AG04449 (cell line): Measurements from ENCODE around the gene GTF2F2.

ENCODE experiments used
- CTCF ChIA-PET: fragments of 350-600 bp; formaldehyde crosslinking; extraction: SDS; loops from one replicate; lab custom pipeline; 2021; ENCODE audit warnings: antibody characterized with exemption; lab: Yijun Ruan, JAX
- POLR2A ChIA-PET: fragments of 400-600, 350-600 bp; formaldehyde crosslinking; extraction: SDS; loops from one replicate; lab custom pipeline; 2020; ENCODE audit warnings: antibody characterized with exemption, inconsistent platforms; lab: Yijun Ruan, JAX
- DNase-seq: peaks from one replicate; pipeline ENCODE4 v3.0.0-alpha.2; 2010; ENCODE audit warnings: low read depth, low spot score
- H3K4me3 ChIP-seq: 2 replicates; pipeline ENCODE4 v1.5.1; 2011; ENCODE audit warnings: low read depth, mild to moderate bottlenecking, control low read depth, low read length
- TF ChIP-seq, protein P1 (sequence below): IDR thresholded peaks from one replicate; pipeline ENCODE4 v1.5.1; 2011; ENCODE audit warnings: mild to moderate bottlenecking, moderate library complexity, low read length, control low read depth, inconsistent platforms; ENCODE audit not compliant: insufficient read depth; ENCODE audit errors: missing control alignments

Gene GTF2F2, protein sequence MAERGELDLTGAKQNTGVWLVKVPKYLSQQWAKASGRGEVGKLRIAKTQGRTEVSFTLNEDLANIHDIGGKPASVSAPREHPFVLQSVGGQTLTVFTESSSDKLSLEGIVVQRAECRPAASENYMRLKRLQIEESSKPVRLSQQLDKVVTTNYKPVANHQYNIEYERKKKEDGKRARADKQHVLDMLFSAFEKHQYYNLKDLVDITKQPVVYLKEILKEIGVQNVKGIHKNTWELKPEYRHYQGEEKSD

DNA sequence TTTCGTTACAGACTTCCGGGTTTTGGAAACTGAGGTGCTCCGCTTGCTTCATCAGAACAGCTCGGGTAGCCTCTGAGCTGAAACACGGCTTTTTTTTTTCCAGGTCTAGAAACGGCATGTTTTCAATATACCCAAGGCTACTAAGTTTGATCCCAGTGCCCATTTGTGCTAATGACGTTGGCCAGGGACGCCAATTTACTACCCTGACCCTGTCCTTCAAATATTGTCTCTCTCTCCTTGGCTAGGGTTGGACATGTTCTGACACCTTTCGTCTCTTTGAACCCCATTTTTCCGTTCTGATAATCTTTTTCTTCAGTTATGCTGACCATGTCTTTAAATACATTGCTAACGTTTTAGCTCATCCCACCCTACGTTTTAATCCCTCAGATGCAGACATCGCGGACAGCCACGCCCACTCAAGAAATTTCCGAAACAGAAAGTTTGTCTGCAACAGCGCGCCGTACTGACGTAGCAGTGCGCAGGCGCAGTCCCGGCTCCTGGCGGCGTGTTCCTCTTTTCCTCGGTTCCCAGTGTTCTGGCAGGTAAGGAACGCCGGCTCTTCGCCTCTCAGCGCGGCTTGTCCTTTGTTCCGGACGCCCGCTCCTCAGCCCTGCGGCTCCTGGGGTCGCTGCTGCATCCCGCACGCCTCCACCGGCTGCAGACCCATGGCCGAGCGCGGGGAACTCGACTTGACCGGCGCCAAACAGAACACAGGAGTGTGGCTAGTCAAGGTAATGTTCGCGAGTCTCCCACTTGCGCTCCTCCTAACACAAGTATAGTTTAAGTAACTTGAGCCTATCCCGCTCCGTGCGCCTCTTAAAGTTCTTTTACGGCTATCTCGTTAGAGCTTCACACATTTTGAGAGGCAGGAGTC is at the start of gene GTF2F2:
TSS of gene GTF2F2 (plus strand) at position 520 of the 874 bp plus-strand sequence. CDS start at position 666, 146 bp downstream.
- ChIA-PET POLR2A (interaction anchor here (0.5 to 0.7 kb wide), 2 partner anchors 34 to 59 kb away, joined by 3 read pairs; no protein-coding TSS in a partner anchor), CTCF (interaction anchor here (1.5 to 4.1 kb wide), 3 partner anchors 10 to 162 kb away, joined by 4 to 17 read pairs (median 4); no protein-coding TSS in a partner anchor)
- TF ChIP-seq, protein P1, sequence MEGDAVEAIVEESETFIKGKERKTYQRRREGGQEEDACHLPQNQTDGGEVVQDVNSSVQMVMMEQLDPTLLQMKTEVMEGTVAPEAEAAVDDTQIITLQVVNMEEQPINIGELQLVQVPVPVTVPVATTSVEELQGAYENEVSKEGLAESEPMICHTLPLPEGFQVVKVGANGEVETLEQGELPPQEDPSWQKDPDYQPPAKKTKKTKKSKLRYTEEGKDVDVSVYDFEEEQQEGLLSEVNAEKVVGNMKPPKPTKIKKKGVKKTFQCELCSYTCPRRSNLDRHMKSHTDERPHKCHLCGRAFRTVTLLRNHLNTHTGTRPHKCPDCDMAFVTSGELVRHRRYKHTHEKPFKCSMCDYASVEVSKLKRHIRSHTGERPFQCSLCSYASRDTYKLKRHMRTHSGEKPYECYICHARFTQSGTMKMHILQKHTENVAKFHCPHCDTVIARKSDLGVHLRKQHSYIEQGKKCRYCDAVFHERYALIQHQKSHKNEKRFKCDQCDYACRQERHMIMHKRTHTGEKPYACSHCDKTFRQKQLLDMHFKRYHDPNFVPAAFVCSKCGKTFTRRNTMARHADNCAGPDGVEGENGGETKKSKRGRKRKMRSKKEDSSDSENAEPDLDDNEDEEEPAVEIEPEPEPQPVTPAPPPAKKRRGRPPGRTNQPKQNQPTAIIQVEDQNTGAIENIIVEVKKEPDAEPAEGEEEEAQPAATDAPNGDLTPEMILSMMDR: no peak

GRCh38 chr13:45073809-45074208 is 46.5 kb upstream of the GTF2F2 start:
- no peak overlapping the region for H3K4me3 ChIP-seq
- POLR2A ChIA-PET: interaction anchor here (0.6 kb wide), 1 partner anchor 498 kb away, joined by 3 read pairs; the partner anchor contains the start of gene TSC22D1
- TF ChIP-seq, protein P1: no peak
- DNase-seq: no peak
- CTCF ChIA-PET: interaction anchor here (0.6 to 1.1 kb wide), 2 partner anchors 8 to 208 kb away, joined by 3 read pairs; no protein-coding TSS in a partner anchor

More for the DNA sequence above, at the start of gene GTF2F2:
- DNase-seq: peak; percentile 42
- peak within 1 kb of the TSS; percentile 85 for H3K4me3 ChIP-seq

DNA sequence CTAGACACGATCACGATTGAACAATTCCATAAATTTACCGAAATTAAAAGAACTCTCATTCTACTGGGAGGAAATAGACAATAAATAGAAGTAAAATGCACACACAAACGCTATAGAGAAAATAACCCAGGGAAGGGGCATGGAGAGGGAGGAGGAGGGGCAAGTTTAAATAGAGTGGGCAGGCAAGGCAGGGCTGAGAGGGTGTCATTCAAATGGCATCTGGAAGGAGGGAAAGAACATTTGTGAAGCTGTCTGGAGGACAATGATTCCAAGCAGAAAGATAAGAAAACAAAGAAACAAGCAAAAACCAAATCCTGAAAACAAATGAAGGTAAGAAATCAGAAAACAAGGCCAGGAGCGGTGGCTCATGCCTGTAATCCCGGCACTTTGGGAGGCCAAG is 45.6 kb upstream of the GTF2F2 start:
- ChIA-PET CTCF (no interaction called here), POLR2A (no interaction called here)
- no peak overlapping the region for H3K4me3 ChIP-seq
- TF ChIP-seq, protein P1: no peak
- no peak for DNase-seq

GRCh38 chr13:45078003-45078402 is 42.3 kb upstream of the GTF2F2 start:
- no peak overlapping the region for H3K4me3 ChIP-seq
- DNase-seq: no peak
- ChIA-PET CTCF (interaction anchor here (0.7 kb wide), 1 partner anchor 170 kb away, joined by 3 read pairs; no protein-coding TSS in a partner anchor), POLR2A (no interaction called here)
- TF ChIP-seq, protein P1: no peak

GRCh38 chr13:45082964-45083363 is 37.3 kb upstream of the GTF2F2 start:
- TF ChIP-seq, protein P1: no peak
- POLR2A ChIA-PET: no interaction called here
- DNase-seq: peak; percentile 40
- H3K4me3 ChIP-seq: no peak overlapping the region
- CTCF ChIA-PET: interaction anchor here (1.1 kb wide), 1 partner anchor 198 kb away, joined by 4 read pairs; no protein-coding TSS in a partner anchor
